Effector memory CD4-positive, alpha-beta T cell (primary cell): ENCODE results near the gene TBX4.
A peak's percentile ranks its signal among the peaks of the same experiment; 100 is the strongest.
"Not testable (repeated sequence)": the region's sequence is repeated elsewhere in the genome, so short reads cannot be mapped to it uniquely, and the experiment has no call there.

Experiments
- DNase-seq, 3 donors: peaks; one replicate each; pipeline ENCODE4 v3.0.0-alpha.2; 2020
- H3K27ac ChIP-seq: 2 replicates; pipeline ENCODE4 v1.7.0; 2013; ENCODE audit warnings: mild to moderate bottlenecking, low read length, moderate library complexity; ENCODE audit not compliant: insufficient read depth, poor library complexity, severe bottlenecking
- H3K27me3 ChIP-seq: replicated peaks from 2 replicates; pipeline ENCODE4 v1.7.0; 2013; ENCODE audit warnings: mild to moderate bottlenecking, low read length; ENCODE audit not compliant: insufficient read depth, control insufficient read depth, poor library complexity, severe bottlenecking
- H3K36me3 ChIP-seq: 2 replicates; pipeline ENCODE4 v1.7.0; 2013; ENCODE audit warnings: mild to moderate bottlenecking, low read length, moderate library complexity; ENCODE audit not compliant: control insufficient read depth, insufficient read depth
- H3K4me1 ChIP-seq: 2 replicates; pipeline ENCODE4 v1.7.0; 2013; ENCODE audit warnings: low read length, mild to moderate bottlenecking; ENCODE audit not compliant: control insufficient read depth, insufficient read depth, poor library complexity, severe bottlenecking
- H3K4me3 ChIP-seq: 2 replicates; pipeline ENCODE4 v1.7.0; 2013; ENCODE audit warnings: low read length, low read depth, mild to moderate bottlenecking; ENCODE audit not compliant: insufficient read depth, poor library complexity, severe bottlenecking
- H3K9me3 ChIP-seq: 2 replicates; pipeline ENCODE4 v1.7.0; 2013; ENCODE audit warnings: mild to moderate bottlenecking, low read length, moderate library complexity; ENCODE audit not compliant: control insufficient read depth

Gene TBX4

DNA sequence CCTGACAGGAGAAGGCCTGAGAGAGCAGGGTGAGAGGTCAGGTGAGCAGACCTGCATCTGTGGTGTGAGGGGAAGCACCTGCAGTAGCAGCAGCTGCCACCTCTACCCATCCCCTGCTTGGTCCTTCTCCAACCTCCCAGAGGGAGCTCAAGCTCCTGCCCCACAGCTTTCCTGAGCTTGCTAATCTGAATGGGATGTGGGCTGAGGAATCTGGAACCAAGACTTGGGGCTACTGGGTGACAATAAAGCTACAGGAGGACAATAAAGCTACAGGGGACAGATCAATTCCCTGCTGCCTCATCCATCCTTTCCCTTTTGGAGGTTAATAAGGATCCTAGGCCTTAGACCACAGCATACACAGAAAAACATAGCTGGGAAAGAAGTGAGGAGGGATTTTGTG is 4.9 kb upstream of the TBX4 start:
- Histone ChIP-seq H3K27ac (no peak overlapping the region), H3K27me3 (peaks cover 19% of the 10 kb centered on the region), H3K4me1 (peaks cover 9% of the 10 kb centered on the region), H3K9me3 (no peaks in the 10 kb centered on the region), H3K36me3 (no peaks in the 10 kb centered on the region), H3K4me3 (no peak overlapping the region)
- DNase-seq, result no peak

DNA sequence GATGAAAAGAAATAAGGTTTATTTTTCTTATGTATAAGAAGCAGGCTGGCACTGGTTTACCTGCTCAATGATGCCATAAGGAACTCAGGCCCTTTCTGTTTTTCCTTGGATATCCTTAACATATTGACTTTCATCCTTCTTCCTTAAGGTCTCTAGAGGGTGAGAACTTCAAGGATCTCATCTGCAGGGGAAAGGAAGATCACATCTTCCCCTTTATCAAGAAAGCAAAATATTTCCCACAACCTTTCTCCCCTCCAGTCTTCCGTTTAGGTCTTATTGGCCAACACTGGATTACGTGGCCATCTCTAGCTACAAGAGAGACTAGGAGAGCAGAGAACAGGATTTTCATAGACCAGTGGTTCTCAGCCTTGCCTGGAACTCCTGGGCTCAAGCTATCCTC is 4.2 kb upstream of the TBX4 start:
- no peaks in the 10 kb centered on the region for H3K9me3 ChIP-seq
- peaks cover 24% of the 10 kb centered on the region for H3K27me3 ChIP-seq
- H3K4me1 ChIP-seq, result peaks cover 9% of the 10 kb centered on the region
- H3K27ac ChIP-seq, result no peak overlapping the region
- H3K36me3 ChIP-seq, result no peaks in the 10 kb centered on the region
- no peak for DNase-seq
- no peak overlapping the region for H3K4me3 ChIP-seq

DNA sequence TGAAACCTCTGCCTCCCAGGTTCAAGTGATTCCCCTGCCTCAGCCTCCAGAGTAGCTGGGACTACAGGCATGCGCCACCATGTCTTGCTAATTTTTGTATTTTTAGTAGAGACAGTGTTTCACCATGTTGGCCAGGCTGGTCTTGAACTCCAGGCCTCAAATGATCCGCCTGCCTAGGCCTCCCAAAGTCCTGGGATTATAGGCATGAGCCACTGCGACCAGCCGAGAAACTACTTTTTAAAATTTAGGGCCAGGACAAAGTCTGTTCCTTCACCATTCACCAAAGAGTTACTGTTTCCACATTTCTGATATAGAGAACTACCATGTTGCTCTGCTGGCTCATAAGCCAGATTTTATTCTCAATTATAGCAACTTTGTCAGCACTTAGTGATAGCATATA is 3.1 kb upstream of the TBX4 start:
- H3K4me1 ChIP-seq, H3K36me3 ChIP-seq, H3K4me3 ChIP-seq, H3K9me3 ChIP-seq, DNase-seq, H3K27ac ChIP-seq: not testable (repeated sequence)
- H3K27me3 ChIP-seq, result peaks cover 24% of the 10 kb centered on the region

DNA sequence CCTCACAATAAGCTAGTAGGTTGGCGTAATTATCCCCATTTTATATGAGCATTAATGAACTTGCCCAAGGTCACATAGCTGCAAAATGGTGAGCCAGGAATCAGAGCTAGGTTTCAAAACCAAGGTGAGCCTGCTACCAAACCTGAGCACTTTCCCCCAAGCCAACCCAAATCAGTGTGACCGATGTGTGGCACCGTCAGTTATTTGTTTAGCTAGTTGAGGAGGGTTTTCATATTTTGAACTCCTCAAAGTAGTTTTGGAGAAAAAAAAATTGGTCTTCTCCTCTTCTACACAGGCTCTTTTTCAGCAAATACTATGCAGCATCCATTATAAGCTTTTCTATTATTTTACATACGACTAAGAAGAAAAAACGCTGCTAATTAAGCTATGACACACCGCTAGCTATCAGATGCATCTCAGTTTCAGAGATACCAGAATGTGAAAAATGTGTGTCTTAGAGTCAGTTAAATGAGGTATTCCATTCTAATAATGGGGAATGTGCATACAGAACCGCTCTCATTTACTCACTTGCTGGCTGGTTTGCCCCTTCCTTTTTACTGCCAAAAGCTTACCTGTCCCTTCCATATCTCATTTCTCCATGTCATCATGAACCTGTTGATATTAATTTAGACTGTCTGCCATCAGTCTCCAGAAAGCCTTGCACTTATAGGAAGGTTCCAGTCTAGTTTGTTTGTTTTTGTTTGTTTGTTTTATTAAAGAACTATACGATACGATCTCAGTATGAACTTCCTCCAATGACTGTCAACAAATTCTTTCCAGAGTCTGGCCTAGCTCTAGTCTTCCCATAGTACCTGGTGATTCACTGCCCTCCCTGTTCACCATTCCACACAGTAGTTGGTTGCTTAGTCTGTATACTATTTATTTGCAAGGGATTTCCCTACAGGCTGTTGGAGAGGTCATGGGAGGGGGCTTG is 2.2 kb upstream of the TBX4 start:
- H3K4me3 ChIP-seq, result no peak overlapping the region
- H3K27ac ChIP-seq, result no peak overlapping the region
- peaks cover 24% of the 10 kb centered on the region for H3K27me3 ChIP-seq
- H3K9me3 ChIP-seq, result no peaks in the 10 kb centered on the region
- H3K36me3 ChIP-seq, result no peaks in the 10 kb centered on the region
- peaks cover 9% of the 10 kb centered on the region for H3K4me1 ChIP-seq
- DNase-seq, result no peak

DNA sequence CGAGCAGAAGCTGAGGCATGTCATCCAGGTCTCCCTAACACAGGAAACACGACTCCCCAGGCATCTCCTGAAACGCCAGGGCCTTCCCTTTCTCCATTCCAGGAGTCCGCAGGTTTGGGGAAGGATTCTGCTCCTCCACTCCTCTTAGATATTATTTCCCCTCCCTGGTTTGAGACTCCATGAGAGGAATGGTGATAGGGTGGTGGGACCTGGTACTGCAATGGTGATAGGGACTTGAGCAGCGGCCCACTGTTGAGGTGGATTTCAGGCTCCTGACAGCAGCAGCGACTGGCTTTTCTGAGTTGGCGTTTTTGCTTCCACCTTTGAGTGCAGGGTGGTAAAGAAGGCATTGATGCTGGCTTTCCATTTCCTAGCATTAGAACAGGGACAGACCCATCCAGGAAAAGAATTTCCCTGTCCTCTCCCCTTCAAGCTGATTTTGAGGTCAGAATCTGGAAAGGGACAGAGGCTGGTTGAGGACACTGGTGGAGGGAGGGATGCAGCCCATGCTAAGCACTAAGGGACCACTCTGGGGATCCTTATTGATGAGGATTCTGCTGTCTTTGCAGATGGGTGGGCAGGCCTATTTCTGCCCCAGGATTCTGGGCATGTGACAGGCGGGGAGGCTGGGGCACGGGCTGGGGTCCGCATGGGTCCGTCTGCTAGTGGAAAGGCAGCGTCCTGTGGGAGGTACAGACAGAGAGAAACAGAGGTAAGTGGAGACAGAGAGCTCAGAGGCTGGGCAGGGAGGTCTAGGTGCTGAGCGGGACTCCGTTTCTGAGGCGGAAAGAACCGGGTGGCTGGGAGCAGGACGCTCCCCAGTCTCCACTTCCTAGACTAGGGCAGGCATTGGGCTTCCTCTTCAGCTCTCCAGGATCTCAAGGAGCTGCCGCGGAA is 1.3 kb upstream of the TBX4 start:
- Histone ChIP-seq H3K9me3 (no peaks in the 10 kb centered on the region), H3K4me3 (no peak overlapping the region), H3K36me3 (no peaks in the 10 kb centered on the region), H3K4me1 (peaks cover 9% of the 10 kb centered on the region), H3K27ac (no peak overlapping the region), H3K27me3 (peaks cover 29% of the 10 kb centered on the region)
- DNase-seq, result no peak

DNA sequence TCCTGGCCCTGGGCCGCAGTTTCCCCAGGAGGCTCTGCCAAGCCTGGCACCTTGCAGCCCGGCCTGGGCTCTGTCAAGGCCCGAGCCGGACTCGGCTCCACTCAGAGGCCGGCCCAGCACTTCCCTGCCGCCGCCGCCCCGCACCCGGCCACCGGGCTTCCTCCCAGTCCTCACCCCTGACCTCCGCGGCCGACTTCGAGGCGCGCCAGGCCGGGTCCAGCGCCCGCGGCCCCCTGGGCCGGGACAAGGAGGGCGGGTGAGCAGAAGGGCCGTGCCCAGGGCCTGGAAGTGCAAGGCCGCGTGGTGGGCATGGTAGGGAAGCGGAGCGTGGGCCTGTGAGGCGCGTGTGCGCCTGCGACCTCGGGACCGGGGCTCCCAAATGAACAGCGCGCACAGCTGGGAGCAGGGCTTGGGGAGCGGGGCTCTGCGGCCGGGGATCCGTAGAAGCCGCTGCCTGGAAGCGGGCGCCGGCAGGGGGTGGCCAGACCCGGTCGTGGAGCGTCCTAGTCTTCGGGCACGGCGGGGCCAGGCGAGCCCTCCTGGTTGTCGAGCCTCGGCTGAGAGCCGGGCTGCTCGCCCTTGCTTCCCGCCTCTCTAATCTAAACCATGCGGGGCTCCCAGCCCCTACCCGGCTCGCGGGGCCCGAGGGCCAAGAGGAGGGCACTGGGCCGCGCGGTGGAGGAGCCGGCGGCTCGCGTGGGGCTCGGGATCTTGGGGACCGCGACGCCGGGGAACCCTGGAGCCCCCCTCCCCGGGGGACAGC is 503 bp upstream of the TBX4 start:
- no peak for DNase-seq
- peaks cover 33% of the 10 kb centered on the region for H3K27me3 ChIP-seq
- H3K4me3 ChIP-seq, result peak overlapping the region; percentile 42
- H3K27ac ChIP-seq, result no peak overlapping the region
- peaks cover 10% of the 10 kb centered on the region for H3K4me1 ChIP-seq
- no peaks in the 10 kb centered on the region for H3K9me3 ChIP-seq
- no peaks in the 10 kb centered on the region for H3K36me3 ChIP-seq

DNA sequence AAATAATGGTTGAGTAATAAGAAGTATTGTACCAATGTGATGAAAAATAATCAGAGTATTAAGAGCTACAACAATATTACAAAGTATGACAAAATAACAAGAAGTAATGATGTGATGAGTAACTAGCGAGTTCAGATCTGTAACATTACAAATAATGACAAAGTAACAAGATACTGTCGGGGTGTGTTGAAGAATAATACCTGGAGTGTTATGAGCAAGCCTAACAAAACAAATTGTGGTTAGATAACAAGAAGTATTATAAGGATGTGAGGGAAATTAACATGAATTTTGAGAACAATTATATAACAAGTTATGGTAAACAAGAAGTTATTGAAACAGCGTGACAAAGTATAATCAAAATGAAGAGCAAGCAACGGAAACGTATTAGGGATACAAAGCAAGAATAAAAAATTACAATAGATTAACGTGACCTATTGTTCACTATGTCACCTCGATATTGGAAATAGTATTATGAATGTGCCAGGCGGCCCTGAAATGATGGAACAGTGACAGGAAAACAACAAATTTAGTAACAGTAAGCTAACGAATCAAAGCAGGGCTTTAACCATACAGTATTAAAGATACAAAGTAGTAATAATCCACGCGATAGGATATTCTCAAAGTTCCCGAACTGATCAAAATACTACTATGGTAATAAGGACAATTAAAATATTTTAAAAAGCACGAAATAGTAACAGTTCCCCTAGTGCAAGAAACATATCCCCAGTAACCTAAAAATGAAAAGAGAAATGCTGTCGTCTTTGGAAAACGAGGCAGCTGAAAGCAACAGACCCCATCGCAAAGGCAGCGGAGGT is 1.6 kb downstream of the TBX4 start:
- Histone ChIP-seq H3K4me3 (no peak overlapping the region), H3K4me1 (peaks cover 17% of the 10 kb centered on the region), H3K27me3 (peaks cover 45% of the 10 kb centered on the region), H3K27ac (no peak overlapping the region), H3K9me3 (no peaks in the 10 kb centered on the region), H3K36me3 (no peaks in the 10 kb centered on the region)
- no peak for DNase-seq

DNA sequence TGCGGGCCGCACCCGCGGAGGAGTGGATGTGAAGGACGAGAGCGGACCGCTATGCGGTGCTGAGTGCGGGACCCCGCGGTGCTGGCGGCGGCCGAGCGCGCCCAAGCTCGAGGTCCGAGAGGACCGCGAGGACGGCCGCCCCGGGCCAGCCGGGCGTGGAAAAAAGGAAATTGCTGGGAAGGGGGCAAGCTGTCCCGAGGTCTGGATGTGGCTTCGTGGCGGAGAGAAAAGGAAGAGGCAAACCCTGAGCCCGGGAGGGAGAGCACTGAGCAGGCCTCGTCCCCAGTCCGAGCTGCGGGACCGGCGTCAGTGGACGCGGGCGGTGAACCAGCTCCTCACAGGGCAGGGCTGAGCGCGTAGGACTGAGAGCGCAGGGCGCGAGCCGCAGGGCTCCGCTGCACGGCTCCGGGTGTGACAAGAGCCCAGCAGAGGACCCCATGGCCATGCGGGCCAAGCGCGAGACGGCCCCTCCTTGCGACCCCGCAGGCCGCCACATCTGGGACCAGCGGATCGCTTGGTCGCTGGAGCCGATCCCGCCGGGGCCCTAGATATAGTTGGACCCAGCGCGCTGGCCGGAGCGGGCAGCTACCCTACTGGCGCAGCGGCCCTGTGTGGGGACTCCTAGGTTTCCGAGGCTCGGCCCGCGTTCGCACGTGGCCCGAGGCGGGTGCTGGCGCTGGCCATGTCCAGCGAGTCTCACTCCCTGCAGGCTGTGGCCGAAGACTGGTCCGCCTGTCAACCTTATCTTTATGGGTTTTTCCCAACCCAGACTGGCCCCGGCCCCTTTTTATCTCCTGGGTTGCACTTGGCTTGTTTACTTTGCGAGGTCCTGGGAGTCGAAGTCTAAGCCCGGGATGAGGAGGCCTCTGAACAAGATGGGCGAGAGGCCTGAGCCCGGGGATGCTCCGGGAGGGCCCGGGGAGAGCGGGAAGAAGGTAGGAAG is 2.4 kb downstream of the TBX4 start:
- Histone ChIP-seq H3K27me3 (peaks cover 45% of the 10 kb centered on the region), H3K27ac (no peak overlapping the region), H3K36me3 (no peaks in the 10 kb centered on the region), H3K4me1 (peaks cover 17% of the 10 kb centered on the region), H3K9me3 (no peaks in the 10 kb centered on the region), H3K4me3 (no peak overlapping the region)
- DNase-seq, result no peak
